ENCODE data around the gene COLEC12.

The COLEC12 gene

GRCh38 chr18:505483-506122 is 5.1 kb upstream of the COLEC12 start:
- no peak for DNase-seq (ENCODE audit: low spot score)

- no peak for DNase-seq (ENCODE audit: low spot score)
Observed at GRCh38 chr18:501406-501714, 859 bp upstream of the COLEC12 start.

- DNase-seq (ENCODE audit: low spot score) = peak; percentile 16
Observed at GRCh38 chr18:499776-500631, 497 bp downstream of the COLEC12 start.

- no peak for DNase-seq (ENCODE audit: low spot score)
Observed at GRCh38 chr18:498931-499775, 1.3 kb downstream of the COLEC12 start.

- DNase-seq (ENCODE audit: low spot score) = no peak
Observed at GRCh38 chr18:497688-498087, 2.8 kb downstream of the COLEC12 start.

GRCh38 chr18:495452-495851 is 5.0 kb downstream of the COLEC12 start:
- DNase-seq (ENCODE audit: low spot score) = no peak

- no peak for DNase-seq (ENCODE audit: low spot score)
Observed at GRCh38 chr18:495017-495416, 5.5 kb downstream of the COLEC12 start.

GRCh38 chr18:493986-494983 is 6.2 kb downstream of the COLEC12 start:
- DNase-seq (ENCODE audit: low spot score) = no peak

- no peak for DNase-seq (ENCODE audit: low spot score)
Observed at GRCh38 chr18:492451-492850, 8.1 kb downstream of the COLEC12 start.

GRCh38 chr18:490624-491023 is 9.9 kb downstream of the COLEC12 start:
- no peak for DNase-seq (ENCODE audit: low spot score)

- DNase-seq (ENCODE audit: low spot score) = no peak
Observed at GRCh38 chr18:490024-490366, 10.5 kb downstream of the COLEC12 start.

- peak; percentile 70 for DNase-seq (ENCODE audit: low spot score)
Observed at GRCh38 chr18:489244-490023, 11.1 kb downstream of the COLEC12 start.

GRCh38 chr18:486929-487740 is 13.4 kb downstream of the COLEC12 start:
- DNase-seq (ENCODE audit: low spot score) = no peak

- DNase-seq (ENCODE audit: low spot score) = no peak
Observed at GRCh38 chr18:484749-485464, 15.6 kb downstream of the COLEC12 start.

- no peak for DNase-seq (ENCODE audit: low spot score)
Observed at GRCh38 chr18:478681-479080, 21.8 kb downstream of the COLEC12 start.

GRCh38 chr18:477565-477964 is 22.9 kb downstream of the COLEC12 start:
- no peak for DNase-seq (ENCODE audit: low spot score)

- no peak for DNase-seq (ENCODE audit: low spot score)
Observed at GRCh38 chr18:476251-476664, 24.2 kb downstream of the COLEC12 start.

- DNase-seq (ENCODE audit: low spot score) = peak; percentile 89
Observed at GRCh38 chr18:475202-476031, 25.1 kb downstream of the COLEC12 start.

All from kidney capillary endothelial cell (primary cell).